Measurements from ENCODE around the gene TAGLN2. TPM values are rescaled to one million over a fixed set of nuclear protein-coding genes. Genes with fewer than 3 reads are reported as not detected.
A peak's percentile ranks its signal among the peaks of the same experiment; 100 is the strongest.

The TAGLN2 gene
- 116 TPM for total RNA-seq
- long read RNA-seq, transcript TAGLN2-203 (5 exons, 1,604 nt) = major isoform, 103 of 115 reads
- long read RNA-seq, partial matches to known transcripts = 8 of 115 reads
- long read RNA-seq, other reads (novel, unspliced or antisense) = 4 of 115 reads

GRCh38 chr1:159924791-159925718, at the start of gene TAGLN2:
Gene TAGLN2, minus strand, starts transcription at chr1:159925507. Its CDS starts 4,998 bp downstream, at chr1:159920509.
- peak; percentile 84 for ATAC-seq (ENCODE audit: poor library complexity)
- DNase-seq = peak; percentile 96
- intact Hi-C loops (cut with DNase I) = loop anchor here (10.0 kb wide), 1 partner anchor 70 kb away; no protein-coding TSS in a partner anchor

DNA sequence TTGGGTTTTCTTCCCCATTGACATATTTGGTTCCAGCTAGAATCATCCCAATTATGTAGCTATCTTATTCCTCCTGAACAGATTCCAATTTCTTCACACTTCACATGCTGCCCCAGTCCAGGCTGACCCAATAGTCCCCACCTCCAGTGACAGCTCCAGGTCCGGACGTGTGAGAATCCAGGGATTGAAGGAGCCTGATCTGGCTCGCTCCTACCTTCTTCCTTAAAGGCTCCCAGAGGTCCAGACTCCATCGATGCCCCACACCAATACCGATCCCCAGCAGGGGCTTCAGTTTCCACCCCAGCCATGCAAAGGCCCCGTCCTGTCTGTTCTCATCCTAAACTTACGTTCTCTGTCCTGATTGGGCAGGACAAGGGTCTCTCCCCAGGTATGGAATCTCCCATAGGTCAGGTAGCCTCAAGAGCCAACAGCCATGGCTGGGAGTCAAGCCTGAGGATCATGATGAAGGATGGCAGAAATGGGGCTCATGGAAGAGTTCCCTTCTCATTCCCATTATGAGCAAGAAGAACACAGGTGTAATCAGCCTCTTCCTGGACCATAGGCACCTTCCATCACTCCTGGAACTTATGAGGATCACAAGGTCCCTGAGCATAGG, 49.2 kb upstream of the TAGLN2 start:
- intact Hi-C loops (cut with DNase I) = no loop called here
- ATAC-seq (ENCODE audit: poor library complexity) (no peak), DNase-seq (no peak)

DNA sequence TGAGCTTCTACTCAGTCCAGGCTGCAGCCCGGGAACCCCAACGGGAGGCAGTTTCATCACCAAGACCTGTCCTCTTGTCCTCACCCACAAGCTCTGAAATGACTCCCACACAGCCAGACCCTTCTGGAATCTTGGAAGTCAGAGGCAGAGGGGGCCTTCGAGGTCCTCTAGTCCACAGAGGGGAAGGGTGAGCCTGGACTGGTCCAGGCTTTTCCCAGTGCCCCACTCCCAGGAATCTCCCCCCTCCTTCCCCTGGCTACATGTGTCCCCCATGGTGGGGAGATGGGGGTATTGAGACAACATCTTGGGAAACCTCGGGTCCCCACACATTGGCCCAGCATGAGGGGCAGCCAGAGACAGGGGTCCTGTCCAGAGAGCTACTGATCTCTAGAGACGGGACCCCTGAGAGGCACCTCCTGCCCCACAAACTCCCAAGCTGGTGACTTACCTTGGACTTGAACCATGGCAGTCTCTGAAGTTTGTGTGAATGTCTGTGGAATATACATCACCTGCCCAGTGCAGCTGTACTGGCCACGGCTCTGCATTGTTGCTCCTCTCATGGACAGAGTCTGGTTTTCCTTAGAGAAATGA, 48.1 kb upstream of the TAGLN2 start:
- intact Hi-C loops (cut with DNase I) = no loop called here
- ATAC-seq (ENCODE audit: poor library complexity) (no peak), DNase-seq (no peak)

DNA sequence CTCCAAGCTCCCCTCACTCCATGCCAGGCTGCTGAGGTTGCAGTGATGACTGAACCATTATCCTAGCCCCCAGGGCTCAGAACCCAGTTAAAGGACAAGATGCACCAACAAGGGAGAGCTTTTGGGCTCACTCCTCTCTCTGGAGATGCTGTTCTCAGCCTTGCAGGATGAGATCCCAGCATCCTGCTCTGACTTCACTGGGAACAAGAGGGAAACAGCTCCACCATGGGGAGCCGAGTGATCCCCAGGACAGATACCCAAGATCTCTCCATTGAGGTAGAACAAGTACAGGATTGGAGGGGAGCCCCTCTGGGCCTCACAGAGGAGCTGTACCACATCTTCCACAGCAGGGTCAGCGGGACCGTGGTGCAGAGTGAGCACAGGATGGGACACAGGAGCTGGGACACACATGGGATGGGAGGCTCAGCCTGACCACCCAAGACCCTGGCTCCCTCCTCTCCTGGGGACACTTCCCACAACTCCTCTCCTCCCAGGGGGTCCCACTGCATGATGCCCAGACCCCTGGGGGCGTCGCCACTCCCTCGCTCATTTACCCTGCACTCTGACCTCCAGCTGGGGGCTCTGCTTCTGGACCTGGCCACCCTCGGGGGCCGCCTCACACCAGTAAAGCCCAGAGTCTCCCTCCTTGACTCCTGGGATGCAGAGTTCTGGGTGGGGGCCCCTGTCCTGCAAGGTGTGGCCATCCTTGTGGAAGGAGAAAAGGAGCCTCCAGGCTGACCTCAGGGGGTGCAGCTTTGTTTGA, 47.3 kb upstream of the TAGLN2 start:
- intact Hi-C loops (cut with DNase I) = no loop called here
- ATAC-seq (ENCODE audit: poor library complexity) = no peak
- DNase-seq = no peak

- ATAC-seq (ENCODE audit: poor library complexity) = peak; percentile 62
- intact Hi-C loops (cut with DNase I) = no loop called here
- no peak for DNase-seq
These were observed 45.6 kb upstream of the TAGLN2 start for GRCh38 chr1:159970932-159971342.

- intact Hi-C loops (cut with DNase I) = no loop called here
- DNase-seq (no peak), ATAC-seq (ENCODE audit: poor library complexity) (no peak)
These were observed 43.6 kb upstream of the TAGLN2 start for GRCh38 chr1:159968901-159969300.

- no peak for DNase-seq
- intact Hi-C loops (cut with DNase I) = no loop called here
- no peak for ATAC-seq (ENCODE audit: poor library complexity)
These were observed 40.0 kb upstream of the TAGLN2 start for GRCh38 chr1:159965263-159965662.

DNA sequence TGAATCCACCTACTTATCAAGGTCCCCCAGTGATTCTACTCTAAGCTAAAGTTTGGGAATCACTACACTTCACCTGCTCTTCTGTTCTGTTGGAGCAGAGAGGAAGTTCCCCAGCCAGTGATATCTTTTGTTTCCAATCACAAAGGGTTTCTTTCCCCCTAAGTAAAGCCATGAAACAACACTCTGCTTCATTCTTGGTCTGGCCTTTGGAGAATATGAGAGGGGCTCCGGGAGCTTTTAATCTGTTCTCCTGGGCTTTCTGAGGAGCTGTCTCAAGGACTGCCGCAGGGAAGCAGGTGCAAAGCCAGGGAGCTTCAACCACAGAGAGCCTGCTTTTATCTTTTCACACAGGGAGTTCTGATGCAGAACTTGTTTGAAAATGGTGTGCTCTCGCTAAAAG, 38.8 kb upstream of the TAGLN2 start:
- intact Hi-C loops (cut with DNase I) = no loop called here
- ATAC-seq (ENCODE audit: poor library complexity) (no peak), DNase-seq (no peak)

GRCh38 chr1:159962176-159962575, 36.9 kb upstream of the TAGLN2 start:
- intact Hi-C loops (cut with DNase I) = no loop called here
- no peak for ATAC-seq (ENCODE audit: poor library complexity)
- DNase-seq = no peak

GRCh38 chr1:159961636-159962035, 36.3 kb upstream of the TAGLN2 start:
- intact Hi-C loops (cut with DNase I) = no loop called here
- ATAC-seq (ENCODE audit: poor library complexity) = no peak
- DNase-seq = no peak

DNA sequence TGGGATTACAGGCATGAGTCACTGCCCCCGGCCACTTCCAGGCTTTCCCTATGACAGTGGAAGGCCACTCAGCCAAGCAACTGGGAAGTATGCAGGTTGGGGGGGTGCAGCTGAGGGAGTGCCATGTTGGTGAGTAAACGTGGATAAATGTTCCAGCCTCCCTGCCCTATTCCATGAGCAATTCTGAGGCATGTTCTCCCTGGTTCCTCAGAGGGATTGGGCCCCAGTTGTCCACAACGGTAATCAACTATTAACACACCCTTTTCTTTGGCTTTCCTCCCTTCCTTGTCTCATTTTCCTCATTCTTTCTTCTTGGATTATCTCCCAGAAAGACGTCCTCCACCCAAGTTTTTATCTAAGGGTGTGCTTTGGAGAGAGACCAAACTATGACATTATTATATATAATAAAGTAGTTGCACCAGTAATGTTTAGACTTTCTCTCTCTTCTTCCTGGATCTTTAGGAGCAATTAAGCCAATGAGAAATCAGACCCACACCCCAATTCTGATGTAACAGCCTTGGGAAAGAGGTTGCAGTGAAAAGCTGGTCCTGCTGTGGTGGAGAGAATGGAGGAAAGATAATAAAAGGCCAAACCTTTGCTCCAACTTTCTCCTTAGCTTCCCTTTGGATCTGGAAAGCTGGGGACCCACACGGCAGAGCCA, 35.5 kb upstream of the TAGLN2 start:
- DNase-seq = peak; percentile 63
- intact Hi-C loops (cut with DNase I) = no loop called here
- peak; percentile 86 for ATAC-seq (ENCODE audit: poor library complexity)

DNA sequence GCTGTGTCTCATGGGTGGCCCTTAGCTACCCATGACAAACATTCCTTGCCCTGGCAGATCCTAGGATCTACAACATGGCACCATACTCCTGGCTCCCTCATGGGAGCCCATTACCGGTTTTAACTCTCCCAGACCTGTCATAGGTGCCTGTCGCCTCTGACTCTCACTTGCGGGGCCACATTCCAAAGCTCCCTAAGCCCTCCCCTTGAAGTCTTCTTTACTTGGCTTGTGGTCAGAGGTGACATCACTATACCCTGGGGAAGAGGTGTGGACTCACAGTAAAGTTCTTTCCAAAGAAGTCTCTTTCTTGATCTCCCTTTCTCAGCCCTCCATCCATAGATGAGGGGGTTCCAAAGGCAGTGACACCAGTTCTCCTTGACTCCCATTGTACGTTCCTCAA, 34.1 kb upstream of the TAGLN2 start:
- DNase-seq = no peak
- ATAC-seq (ENCODE audit: poor library complexity) = no peak
- intact Hi-C loops (cut with DNase I) = no loop called here

DNA sequence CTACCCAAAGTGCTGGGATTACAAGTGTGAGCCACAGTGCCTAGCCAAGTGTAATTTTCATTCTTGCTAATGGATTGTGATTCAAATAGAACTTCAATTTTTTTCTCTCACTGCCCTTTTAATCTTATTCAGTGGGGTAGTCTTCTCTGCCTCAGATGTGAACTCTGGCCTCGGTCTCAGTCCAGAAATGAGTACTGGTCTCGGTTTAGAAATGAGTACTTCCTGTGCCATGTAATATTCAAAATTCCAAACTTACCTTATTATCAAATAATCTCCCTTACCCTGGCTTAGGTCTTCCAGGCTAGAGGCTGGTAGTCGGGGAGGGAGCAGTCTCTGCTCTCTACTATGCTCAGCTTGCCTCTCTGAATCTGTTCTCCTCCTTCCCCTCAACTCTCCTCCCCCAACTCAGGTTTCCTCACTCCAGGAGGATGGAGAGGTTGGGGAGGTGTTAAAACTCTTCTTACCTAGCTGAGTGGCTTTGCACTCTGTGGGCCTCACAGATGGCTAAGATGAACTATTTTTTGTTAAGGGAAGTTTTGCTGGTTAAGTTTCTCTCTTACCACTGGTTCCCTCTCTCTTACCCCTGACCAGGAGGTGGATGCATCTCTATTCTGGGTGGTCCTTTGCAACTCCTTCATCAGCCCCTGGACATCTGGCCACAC, 33.5 kb upstream of the TAGLN2 start:
- intact Hi-C loops (cut with DNase I) = no loop called here
- DNase-seq (no peak), ATAC-seq (ENCODE audit: poor library complexity) (no peak)

DNA sequence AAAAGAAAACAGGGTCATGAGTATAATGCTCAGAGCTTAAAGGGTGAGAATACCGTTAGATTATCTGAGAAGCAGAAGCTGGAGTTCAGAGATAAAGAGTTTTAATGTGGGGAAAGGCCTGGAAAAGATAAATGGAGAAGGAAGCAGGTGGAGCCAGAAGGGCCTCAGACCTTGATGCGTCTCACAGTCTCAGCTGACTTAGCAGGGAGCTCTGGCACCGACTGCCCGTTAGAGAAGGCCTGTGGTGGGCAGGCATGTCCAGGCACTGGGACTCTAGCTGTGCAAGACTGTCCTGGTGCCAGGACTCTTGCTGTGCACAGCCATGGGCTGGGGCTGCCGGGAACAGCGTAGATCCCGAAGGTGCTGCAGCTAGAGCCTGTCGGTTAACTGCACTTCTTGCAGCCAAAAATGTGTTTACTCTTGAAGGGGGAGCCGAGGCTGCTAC, 32.5 kb upstream of the TAGLN2 start:
- intact Hi-C loops (cut with DNase I) = no loop called here

GRCh38 chr1:159955456-159955855, 30.1 kb upstream of the TAGLN2 start:
- DNase-seq (no peak), ATAC-seq (ENCODE audit: poor library complexity) (no peak)
- intact Hi-C loops (cut with DNase I) = no loop called here

More for the DNA sequence above, 32.5 kb upstream of the TAGLN2 start:
- ATAC-seq (ENCODE audit: poor library complexity) (no peak), DNase-seq (no peak)

DNA sequence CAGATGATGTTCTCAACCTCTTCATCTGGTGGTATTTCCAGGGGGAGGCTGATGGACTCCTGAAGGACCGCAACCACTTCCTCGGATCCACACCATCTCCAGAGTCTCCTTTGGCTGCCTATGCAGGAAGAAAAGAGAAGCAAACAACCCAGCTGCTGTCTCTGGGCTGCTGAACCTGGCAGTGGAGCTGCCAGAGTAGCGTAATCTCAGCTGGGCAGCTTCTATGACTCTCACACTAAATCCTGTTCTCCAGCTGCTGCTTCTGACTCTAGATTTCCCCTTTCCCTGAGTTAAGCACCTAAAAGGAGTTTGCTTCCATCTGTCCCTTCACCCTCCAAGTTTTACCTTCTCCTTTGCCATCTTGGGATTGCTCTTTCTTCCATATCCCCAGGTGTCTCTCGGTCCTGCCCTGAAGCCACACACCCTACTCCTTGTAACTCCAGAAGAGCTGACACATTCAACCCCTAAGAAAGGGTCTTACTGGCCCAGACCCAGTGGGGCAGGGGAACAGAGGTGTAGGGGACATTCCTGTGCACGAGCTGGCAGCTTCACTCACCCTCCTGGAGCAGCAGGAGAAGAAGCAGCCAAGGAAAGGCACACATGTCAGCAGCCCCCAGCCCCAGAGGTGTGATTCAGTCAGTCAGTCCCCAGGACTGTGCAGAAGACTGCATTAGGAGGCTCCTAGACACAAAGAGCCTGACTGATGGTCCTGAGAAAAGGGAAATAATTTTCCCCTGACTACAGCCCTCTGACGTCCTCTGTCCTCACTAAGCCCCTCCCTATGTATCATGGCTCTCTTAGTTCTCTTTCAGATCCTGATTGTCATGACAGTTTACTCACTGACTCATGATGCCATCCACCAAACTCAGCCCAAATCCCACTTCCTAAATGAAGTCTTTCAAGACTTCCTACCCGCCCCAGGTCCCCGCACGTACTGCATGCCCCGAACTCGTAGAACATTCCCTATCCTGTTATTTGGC, 28.5 kb upstream of the TAGLN2 start, which contains the start of gene SLAMF9:
TSS of gene SLAMF9 (minus strand) at position 702 of the 980 bp plus-strand sequence. CDS start at position 602, 100 bp downstream.
- intact Hi-C loops (cut with DNase I) = no loop called here
- DNase-seq (no peak), ATAC-seq (ENCODE audit: poor library complexity) (peak; percentile 31)

Data from Right ventricle myocardium superior (tissue), 1 donor.